GM20000 (cell line): ENCODE data around the gene SUMO4.

Experiments used
- DNase-seq: peaks from one replicate; pipeline ENCODE4 v3.0.0; 2012; ENCODE audit warnings: low spot score
- CTCF ChIP-seq: IDR thresholded peaks from 2 replicates; pipeline ENCODE4 v1.5.1; 2012; ENCODE audit warnings: mild to moderate bottlenecking, control low read depth; ENCODE audit errors: extremely low read depth, missing control alignments

Gene SUMO4

GRCh38 chr6:149373511-149373910 lies 26.6 kb upstream of the SUMO4 start:
- DNase-seq: no peak
- TF ChIP-seq CTCF: no peak

- no peak for TF ChIP-seq CTCF
Observed at GRCh38 chr6:149379977-149380376, 20.1 kb upstream of the SUMO4 start.

GRCh38 chr6:149380523-149380922 lies 19.5 kb upstream of the SUMO4 start:
- no peak for TF ChIP-seq CTCF
- no peak for DNase-seq

More at GRCh38 chr6:149379977-149380376, 20.1 kb upstream of the SUMO4 start:
- DNase-seq: no peak

- TF ChIP-seq CTCF: no peak
- DNase-seq: no peak
Observed at GRCh38 chr6:149383371-149383770, 16.7 kb upstream of the SUMO4 start.

- TF ChIP-seq CTCF: no peak
- no peak for DNase-seq
Observed at GRCh38 chr6:149384464-149384863, 15.6 kb upstream of the SUMO4 start.

- no peak for TF ChIP-seq CTCF
- DNase-seq: no peak
Observed at GRCh38 chr6:149385998-149386646, 13.9 kb upstream of the SUMO4 start.

- no peak for DNase-seq
- no peak for TF ChIP-seq CTCF
Observed at GRCh38 chr6:149387779-149388512, 12.1 kb upstream of the SUMO4 start.
